HepG2 (cell line): Measurements from ENCODE around the gene SYNGAP1. TPM values are rescaled to one million over a fixed set of nuclear protein-coding genes. Genes with fewer than 3 reads are reported as not detected.
A peak's percentile ranks its signal among the peaks of the same experiment; 100 is the strongest.

ENCODE experiments used
- ATF5 ChIP-seq: sonication (generic); formaldehyde crosslinking; IDR thresholded peaks from 2 replicates; pipeline ENCODE4 v1.4.0; 2020; ENCODE audit warnings: mild to moderate bottlenecking, low read depth, missing genetic modification reagents
- HDAC2 ChIP-seq: sonication (generic); formaldehyde crosslinking; IDR thresholded peaks from 2 replicates; pipeline ENCODE4 v1.4.0; 2020; ENCODE audit warnings: missing genetic modification reagents
- HINFP ChIP-seq: sonication (generic); formaldehyde crosslinking; IDR thresholded peaks from 2 replicates; pipeline ENCODE4 v1.4.0; 2020; ENCODE audit warnings: low read depth, mild to moderate bottlenecking, missing genetic modification reagents
- HNRNPL ChIP-seq: fragments of 200-400 bp; formaldehyde crosslinking; IDR thresholded peaks from 2 replicates; pipeline ENCODE4 v1.6.1; 2017; ENCODE audit warnings: mild to moderate bottlenecking, low read depth, low read length
- NFE2L1 ChIP-seq: sonication (generic); formaldehyde crosslinking; IDR thresholded peaks from 2 replicates; pipeline ENCODE4 v1.4.0; 2020; ENCODE audit warnings: missing genetic modification reagents, mild to moderate bottlenecking, borderline replicate concordance
- NKX3-1 ChIP-seq: sonication (generic); formaldehyde crosslinking; IDR thresholded peaks from 2 replicates; pipeline ENCODE4 v1.5.0; 2020; ENCODE audit warnings: missing genetic modification reagents
- PRDM4 ChIP-seq: sonication (generic); formaldehyde crosslinking; IDR thresholded peaks from 2 replicates; pipeline ENCODE4 v1.9.0; 2021; ENCODE audit warnings: missing genetic modification reagents, borderline replicate concordance
- SMC3 ChIP-seq: IDR thresholded peaks from 2 replicates; pipeline ENCODE4 v1.6.1; 2011; ENCODE audit warnings: low read length, improper control_type of control experiment
- TOE1 ChIP-seq: sonication (generic); formaldehyde crosslinking; IDR thresholded peaks from 2 replicates; pipeline ENCODE4 v1.4.0; 2020; ENCODE audit warnings: mild to moderate bottlenecking, missing genetic modification reagents
- TRAFD1 ChIP-seq: sonication (generic); formaldehyde crosslinking; IDR thresholded peaks from 2 replicates; pipeline ENCODE4 v1.5.1; 2020; ENCODE audit warnings: missing genetic modification reagents, mild to moderate bottlenecking, borderline replicate concordance
- YEATS2 ChIP-seq: sonication (generic); formaldehyde crosslinking; IDR thresholded peaks from 2 replicates; pipeline ENCODE4 v1.4.0; 2020; ENCODE audit warnings: missing genetic modification reagents, borderline replicate concordance
- ZBTB43 ChIP-seq: sonication (generic); formaldehyde crosslinking; conservative IDR thresholded peaks from 2 replicates; pipeline ENCODE4 v1.4.0; 2020; ENCODE audit warnings: missing genetic modification reagents
- ZMYM3 ChIP-seq: sonication (generic); formaldehyde crosslinking; IDR thresholded peaks from 2 replicates; pipeline ENCODE4 v1.5.1; 2020; ENCODE audit warnings: mild to moderate bottlenecking, missing genetic modification reagents
- ZNF574 ChIP-seq: sonication (generic); formaldehyde crosslinking; IDR thresholded peaks from 2 replicates; pipeline ENCODE4 v1.4.0; 2020; ENCODE audit warnings: missing genetic modification reagents
- ZNF747 ChIP-seq: sonication (generic); formaldehyde crosslinking; IDR thresholded peaks from 2 replicates; pipeline ENCODE4 v1.8.1; 2023; ENCODE audit warnings: missing genetic modification reagents, mild to moderate bottlenecking, borderline replicate concordance
- ZNF792 ChIP-seq: IDR thresholded peaks from 2 replicates; pipeline ENCODE4 v1.6.1; 2016
- polyA plus RNA-seq, 8 experiments: library from polyadenylated mRNA; depleted of rRNA in 3 of 8; stranded (reverse) in 7 of 8; unstranded in 1 of 8; fragments of >200 nt; fragmentation: Illumina TruSeq in 4 of 8; extraction: Trizol in 4 of 8; gene quantifications; 2 replicates each; pipeline versions ENCODE4 v1.2.1 to v1.2.3, GENCODE V29; 2011 to 2016; ENCODE audit warnings: low read depth in 4 of 8, missing spikeins in 1 of 8, mixed read lengths in 1 of 8; ENCODE audit not compliant: insufficient read depth in 1 of 8
- total RNA-seq, 5 experiments: library from RNA; depleted of rRNA; stranded (reverse); fragments of >200 nt; fragmentation: Illumina TruSeq; extraction: Trizol; gene quantifications; 2 replicates each; pipeline ENCODE4 v1.2.3, GENCODE V29; 2016; ENCODE audit warnings: low read depth in 1 of 5

SYNGAP1 gene
- total and polyA plus RNA-seq, 2 of the 13 experiments (the other 11 are each of a cell fraction or from before 2014, with no cell fraction given): 0.75 to 1.1 TPM

GRCh38 chr6:33428224-33428965, 8.5 kb downstream of the SYNGAP1 start (continued):
- TF ChIP-seq TRAFD1 (CRISPR knock-in tag): no peak
- TF ChIP-seq HDAC2 (CRISPR knock-in tag): peak; percentile 60; the same call in 1 of the 2 replicates
- peak; percentile 25; the same call in 1 of the 2 replicates for TF ChIP-seq SMC3
- TF ChIP-seq ZBTB43: 0 out of 2 replicates have a peak, but pooled peaks have one; percentile 67
- 0 out of 2 replicates have a peak, but pooled peaks have one; percentile 38 for TF ChIP-seq ZNF792
- TF ChIP-seq ZMYM3 (CRISPR knock-in tag): peak; percentile 40; the same call in 1 of the 2 replicates
- TF ChIP-seq NKX3-1 (CRISPR knock-in tag): no peak
- TF ChIP-seq HINFP: peak; percentile 53; the same call in 1 of the 2 replicates
- peak; percentile 44; the same call in 1 of the 2 replicates for TF ChIP-seq ATF5 (CRISPR knock-in tag)
- TF ChIP-seq NFE2L1 (CRISPR knock-in tag): peak; percentile 72; the same call in 1 of the 2 replicates
- 0 out of 2 replicates have a peak, but pooled peaks have one; percentile 35 for TF ChIP-seq HNRNPL
- no peak for TF ChIP-seq TOE1 (CRISPR knock-in tag)
- TF ChIP-seq ZNF574 (CRISPR knock-in tag): peak; percentile 24; the same call in 1 of the 2 replicates
- no peak for TF ChIP-seq PRDM4 (CRISPR knock-in tag)
- peak; percentile 27; the same call in 1 of the 2 replicates for TF ChIP-seq ZNF747
- 0 out of 2 replicates have a peak, but pooled peaks have one; percentile 27 for TF ChIP-seq YEATS2
